PFSK-1 (cell line): ENCODE data around the gene PHOSPHO2.

Experiments used
- FOXP2 ChIP-seq: optimal IDR thresholded peaks from 2 replicates; pipeline ENCODE3; 2011; ENCODE audit warnings: borderline replicate concordance, control low read depth, inconsistent platforms; ENCODE audit not compliant: insufficient read depth; ENCODE audit errors: extremely low read length, extremely low read depth
- POLR2AphosphoS5 ChIP-seq: IDR thresholded peaks from 2 replicates; pipeline ENCODE4 v1.6.1; 2012; ENCODE audit warnings: low read depth, mild to moderate bottlenecking, control low read depth, low read length, moderate library complexity
- REST ChIP-seq, 2 experiments: IDR thresholded peaks; 2 replicates each; pipeline versions ENCODE4 v1.6.1 to v1.8.0; 2011 to 2012; ENCODE audit warnings: low read depth in 2 of 2, low read length in 2 of 2, control low read depth in 1 of 2, inconsistent platforms in 1 of 2, mild to moderate bottlenecking in 1 of 2, moderate library complexity in 1 of 2; ENCODE audit not compliant: insufficient read depth in 1 of 2
- SIN3A ChIP-seq: IDR thresholded peaks from 2 replicates; pipeline ENCODE4 v1.6.1; 2012; ENCODE audit warnings: mild to moderate bottlenecking, low read length, moderate library complexity, borderline replicate concordance; ENCODE audit not compliant: insufficient read depth
- TAF1 ChIP-seq: IDR thresholded peaks from 2 replicates; pipeline ENCODE4 v1.6.1; 2012; ENCODE audit warnings: low read length, control low read depth, borderline replicate concordance; ENCODE audit not compliant: insufficient read depth

- TF ChIP-seq POLR2AphosphoS5, result no peak
- TF ChIP-seq REST (IDR thresholded peaks at IDR 0.05; ENCODE audit: insufficient read depth in 1 of 2, low read depth in 2 of 2, low read length in 2 of 2), result no peak
- no peak for TF ChIP-seq SIN3A
- no peak for TF ChIP-seq TAF1
- no peak for TF ChIP-seq FOXP2
These were observed 38.1 kb upstream of the PHOSPHO2 start for GRCh38 chr2:169656164-169656563.
